ENCODE measurements around the gene RCOR1. TPM values are rescaled to one million over a fixed set of nuclear protein-coding genes. Genes with fewer than 3 reads are reported as not detected.

The RCOR1 gene
- total RNA-seq, 6 donors from 2014 or later, result 19.8 to 58.7 (median 34.3) TPM

GRCh38 chr14:102752239-102752847 is 159.9 kb downstream of the RCOR1 start:
- H3K36me3 ChIP-seq, result peaks cover 0 to under 1% (median 0%) of the 10 kb centered on the region in 4 donors
- DNase-seq (peak in 1 of 2 donors; percentile 58), ATAC-seq (ENCODE audit: low FRiP score in 2 of 2) (no peak)
- H3K4me3 ChIP-seq, result no peak overlapping the region
- TF ChIP-seq EP300 (IDR thresholded peaks at IDR 0.05) (no peak), CTCF (IDR thresholded peaks at IDR 0.05) (no peak), POLR2AphosphoS5 (IDR thresholded peaks at IDR 0.05) (no peak), POLR2A (IDR thresholded peaks at IDR 0.05) (no peak)
- 80 to 84% methylated on average over 10 to 14 of the region's 14 CpGs for WGBS, 2 donors
- no peaks in the 10 kb centered on the region for H3K4me1 ChIP-seq
- H3K27ac ChIP-seq, result no peak overlapping the region
- H3K9me3 ChIP-seq, result no peaks in the 10 kb centered on the region
- H3K27me3 ChIP-seq, result no peaks in the 10 kb centered on the region

- Histone ChIP-seq H3K9me3 (no peaks in the 10 kb centered on the region), H3K4me1 (no peaks in the 10 kb centered on the region), H3K36me3 (no peaks in the 10 kb centered on the region), H3K27me3 (no peaks in the 10 kb centered on the region), H3K27ac (no peak overlapping the region), H3K4me3 (no peak overlapping the region)
- DNase-seq (no peak), ATAC-seq (ENCODE audit: low FRiP score in 2 of 2) (no peak)
- TF ChIP-seq CTCF (IDR thresholded peaks at IDR 0.05), result no peak
- TF ChIP-seq POLR2AphosphoS5 (IDR thresholded peaks at IDR 0.05), result no peak
- TF ChIP-seq POLR2A (IDR thresholded peaks at IDR 0.05), result no peak
- no peak for TF ChIP-seq EP300 (IDR thresholded peaks at IDR 0.05)
- 82 to 90% methylated on average over 12 to 17 of the region's 17 CpGs for WGBS, 2 donors
Measured at GRCh38 chr14:102754370-102755262, 162.2 kb downstream of the RCOR1 start.

- Histone ChIP-seq H3K36me3 (no peaks in the 10 kb centered on the region), H3K4me1 (peaks cover 0 to 8% (median 0%) of the 10 kb centered on the region in 4 donors), H3K4me3 (no peak overlapping the region), H3K27me3 (no peaks in the 10 kb centered on the region), H3K9me3 (no peaks in the 10 kb centered on the region), H3K27ac (no peak overlapping the region)
- ATAC-seq (ENCODE audit: low FRiP score in 2 of 2), result no peak
- DNase-seq, result no peak
- WGBS, 2 donors, result 87 to 89% methylated on average over 10 to 11 of the region's 11 CpGs
- no peak for TF ChIP-seq CTCF (IDR thresholded peaks at IDR 0.05)
- TF ChIP-seq EP300 (IDR thresholded peaks at IDR 0.05), result no peak
- TF ChIP-seq POLR2AphosphoS5 (IDR thresholded peaks at IDR 0.05), result no peak
- no peak for TF ChIP-seq POLR2A (IDR thresholded peaks at IDR 0.05)
Measured at GRCh38 chr14:102757646-102758045, 165.2 kb downstream of the RCOR1 start.

- ATAC-seq (ENCODE audit: low FRiP score in 2 of 2), result no peak
- Histone ChIP-seq H3K36me3 (no peaks in the 10 kb centered on the region), H3K27me3 (no peaks in the 10 kb centered on the region), H3K4me3 (no peak overlapping the region), H3K9me3 (no peaks in the 10 kb centered on the region), H3K27ac (no peak overlapping the region), H3K4me1 (peaks cover 0 to 8% (median 0%) of the 10 kb centered on the region in 4 donors)
- 85 to 87% methylated on average over 5 of the region's 5 CpGs for WGBS, 2 donors
- no peak for DNase-seq
- no peak for TF ChIP-seq POLR2AphosphoS5 (IDR thresholded peaks at IDR 0.05)
- no peak for TF ChIP-seq EP300 (IDR thresholded peaks at IDR 0.05)
- TF ChIP-seq CTCF (IDR thresholded peaks at IDR 0.05), result no peak
- TF ChIP-seq POLR2A (IDR thresholded peaks at IDR 0.05), result no peak
Measured at GRCh38 chr14:102758087-102758486, 165.6 kb downstream of the RCOR1 start.

All from upper lobe of left lung (tissue), 6 donors.